IMR-90 (cell line): Measurements from ENCODE around the gene ZBTB47.

Experiments
- BHLHE40 ChIP-seq: fragments of 150-350 bp; IDR thresholded peaks from 2 replicates; pipeline ENCODE4 v1.6.1; 2016; ENCODE audit warnings: mild to moderate bottlenecking, low read depth, low read length
- MXI1 ChIP-seq: IDR thresholded peaks from 2 replicates; pipeline ENCODE4 v1.6.1; 2012; ENCODE audit warnings: low read depth, mild to moderate bottlenecking, low read length, moderate library complexity, borderline replicate concordance
- NFE2L2 ChIP-seq: fragments of 150-350 bp; IDR thresholded peaks from 2 replicates; pipeline ENCODE4 v1.6.1; 2016; ENCODE audit warnings: low read depth, mild to moderate bottlenecking, low read length
- POLR2A ChIP-seq: IDR thresholded peaks from 2 replicates; pipeline ENCODE4 v1.6.1; 2012; ENCODE audit warnings: mild to moderate bottlenecking, low read depth, low read length
- RAD21 ChIP-seq: IDR thresholded peaks from 2 replicates; pipeline ENCODE4 v1.6.1; 2012; ENCODE audit warnings: low read length, improper control_type of control experiment
- SMC3 ChIP-seq: fragments of 150-350 bp; IDR thresholded peaks from 2 replicates; pipeline ENCODE4 v1.6.1; 2016; ENCODE audit warnings: low read depth, mild to moderate bottlenecking, antibody characterized with exemption, low read length, moderate library complexity
- TF ChIP-seq, protein P1 (sequence below): conservative IDR thresholded peaks from 2 replicates; pipeline ENCODE4 v1.5.1; 2012; ENCODE audit warnings: mild to moderate bottlenecking, low read depth, low read length, improper control_type of control experiment

DNA sequence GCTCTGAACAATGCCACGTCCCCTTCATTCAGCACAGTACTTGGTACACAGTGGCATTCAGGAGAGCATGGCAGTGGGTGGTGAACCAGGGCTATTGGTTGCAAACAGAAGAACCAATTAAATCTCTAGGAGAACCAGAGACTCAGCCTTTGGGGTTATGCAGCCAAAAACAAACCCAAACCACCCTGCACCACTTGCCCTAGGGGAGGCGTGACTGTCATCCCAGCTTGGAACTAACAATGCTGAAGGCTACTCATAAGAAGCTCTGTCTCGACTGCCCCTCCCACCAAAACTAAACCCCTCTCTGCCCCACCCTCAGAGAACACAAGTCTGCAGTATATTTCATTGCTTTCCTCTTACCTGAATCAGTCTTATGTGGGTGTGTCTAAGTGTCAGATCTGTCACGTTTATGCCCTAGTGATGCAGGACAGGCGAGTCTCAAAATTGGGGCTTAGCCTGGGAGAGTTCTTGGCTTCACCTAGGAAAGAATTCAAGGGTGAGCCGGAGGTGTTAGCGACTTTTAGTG, 16.6 kb downstream of the ZBTB47 start:
- TF ChIP-seq, protein P1, sequence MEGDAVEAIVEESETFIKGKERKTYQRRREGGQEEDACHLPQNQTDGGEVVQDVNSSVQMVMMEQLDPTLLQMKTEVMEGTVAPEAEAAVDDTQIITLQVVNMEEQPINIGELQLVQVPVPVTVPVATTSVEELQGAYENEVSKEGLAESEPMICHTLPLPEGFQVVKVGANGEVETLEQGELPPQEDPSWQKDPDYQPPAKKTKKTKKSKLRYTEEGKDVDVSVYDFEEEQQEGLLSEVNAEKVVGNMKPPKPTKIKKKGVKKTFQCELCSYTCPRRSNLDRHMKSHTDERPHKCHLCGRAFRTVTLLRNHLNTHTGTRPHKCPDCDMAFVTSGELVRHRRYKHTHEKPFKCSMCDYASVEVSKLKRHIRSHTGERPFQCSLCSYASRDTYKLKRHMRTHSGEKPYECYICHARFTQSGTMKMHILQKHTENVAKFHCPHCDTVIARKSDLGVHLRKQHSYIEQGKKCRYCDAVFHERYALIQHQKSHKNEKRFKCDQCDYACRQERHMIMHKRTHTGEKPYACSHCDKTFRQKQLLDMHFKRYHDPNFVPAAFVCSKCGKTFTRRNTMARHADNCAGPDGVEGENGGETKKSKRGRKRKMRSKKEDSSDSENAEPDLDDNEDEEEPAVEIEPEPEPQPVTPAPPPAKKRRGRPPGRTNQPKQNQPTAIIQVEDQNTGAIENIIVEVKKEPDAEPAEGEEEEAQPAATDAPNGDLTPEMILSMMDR = no peak
- TF ChIP-seq NFE2L2 = no peak
- TF ChIP-seq MXI1 = no peak
- TF ChIP-seq RAD21 = no peak
- TF ChIP-seq POLR2A = no peak
- TF ChIP-seq SMC3 = no peak
- no peak for TF ChIP-seq BHLHE40
